ENCODE data around the gene CHTF18.

The CHTF18 gene

DNA sequence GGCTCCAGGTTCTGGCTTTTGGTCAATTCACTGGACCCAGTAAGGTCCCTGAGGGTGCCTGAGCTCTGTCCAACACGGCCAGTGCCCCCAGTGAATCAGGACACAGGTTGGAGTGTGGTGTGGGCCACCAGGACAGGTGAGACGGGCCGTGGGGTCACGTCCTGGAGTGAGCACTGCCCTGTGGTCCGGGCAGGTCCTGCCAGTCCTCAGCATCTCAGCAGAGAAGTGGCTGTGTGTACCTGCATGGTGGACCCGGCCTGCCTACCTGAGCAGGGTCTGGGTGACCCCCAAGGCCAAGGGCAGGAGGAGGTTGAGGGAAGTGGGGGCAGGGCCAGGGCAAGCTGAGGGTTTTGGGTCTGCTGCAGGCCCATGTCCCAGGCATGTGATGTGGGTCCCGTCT lies 14.0 kb downstream of the CHTF18 start:
- TF ChIP-seq, protein P1, sequence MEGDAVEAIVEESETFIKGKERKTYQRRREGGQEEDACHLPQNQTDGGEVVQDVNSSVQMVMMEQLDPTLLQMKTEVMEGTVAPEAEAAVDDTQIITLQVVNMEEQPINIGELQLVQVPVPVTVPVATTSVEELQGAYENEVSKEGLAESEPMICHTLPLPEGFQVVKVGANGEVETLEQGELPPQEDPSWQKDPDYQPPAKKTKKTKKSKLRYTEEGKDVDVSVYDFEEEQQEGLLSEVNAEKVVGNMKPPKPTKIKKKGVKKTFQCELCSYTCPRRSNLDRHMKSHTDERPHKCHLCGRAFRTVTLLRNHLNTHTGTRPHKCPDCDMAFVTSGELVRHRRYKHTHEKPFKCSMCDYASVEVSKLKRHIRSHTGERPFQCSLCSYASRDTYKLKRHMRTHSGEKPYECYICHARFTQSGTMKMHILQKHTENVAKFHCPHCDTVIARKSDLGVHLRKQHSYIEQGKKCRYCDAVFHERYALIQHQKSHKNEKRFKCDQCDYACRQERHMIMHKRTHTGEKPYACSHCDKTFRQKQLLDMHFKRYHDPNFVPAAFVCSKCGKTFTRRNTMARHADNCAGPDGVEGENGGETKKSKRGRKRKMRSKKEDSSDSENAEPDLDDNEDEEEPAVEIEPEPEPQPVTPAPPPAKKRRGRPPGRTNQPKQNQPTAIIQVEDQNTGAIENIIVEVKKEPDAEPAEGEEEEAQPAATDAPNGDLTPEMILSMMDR (conservative IDR thresholded peaks at IDR 0.05; ENCODE audit: low read length), result no peak
- H3K4me3 ChIP-seq (ENCODE audit: low read length), result no peak overlapping the region
- DNase-seq (ENCODE audit: low read depth), result no peak

DNA sequence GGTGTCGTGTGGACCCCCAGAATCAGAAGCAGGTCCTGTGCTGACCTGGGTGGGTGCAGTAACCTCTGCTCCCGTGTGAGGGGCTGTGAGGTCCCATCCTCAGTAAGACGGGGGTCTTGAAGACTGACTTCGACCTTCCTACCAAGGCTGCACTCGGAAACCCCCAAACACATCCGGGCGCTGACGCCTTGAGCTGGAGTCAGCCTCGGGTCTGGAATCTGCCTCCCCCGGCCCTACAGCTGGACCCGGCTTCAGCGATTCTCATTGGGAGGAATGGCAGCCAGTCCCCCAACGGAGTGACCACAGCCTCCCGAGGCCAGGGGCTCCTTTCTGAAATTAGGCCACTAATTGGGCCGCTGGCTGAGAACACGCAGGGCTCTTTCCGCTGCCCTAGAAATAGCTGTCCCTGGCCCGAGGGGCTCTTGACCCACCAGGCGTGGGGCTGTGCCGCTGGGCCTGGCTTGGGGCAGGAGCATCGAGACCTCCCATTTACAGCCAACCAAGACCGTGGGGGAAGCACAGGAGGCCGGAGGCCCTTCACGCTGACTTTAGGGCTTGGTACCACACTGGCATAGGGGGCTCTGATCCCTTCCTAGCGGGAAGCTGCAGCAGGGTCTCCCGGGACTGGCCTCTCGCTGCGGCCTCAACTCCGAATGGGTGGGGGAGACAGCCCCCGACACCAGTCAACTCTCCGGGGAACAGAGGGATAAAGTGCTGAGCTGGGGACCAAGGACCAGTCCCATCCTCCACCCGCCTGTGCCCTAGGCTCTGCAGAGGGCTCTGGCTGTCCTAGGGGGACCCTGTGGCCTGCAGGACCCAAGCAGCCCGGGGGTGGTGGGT lies 14.7 kb downstream of the CHTF18 start:
- TF ChIP-seq, protein P1 (conservative IDR thresholded peaks at IDR 0.05; ENCODE audit: low read length), result no peak
- no peak for DNase-seq (ENCODE audit: low read depth)
- H3K4me3 ChIP-seq (ENCODE audit: low read length), result no peak overlapping the region

DNA sequence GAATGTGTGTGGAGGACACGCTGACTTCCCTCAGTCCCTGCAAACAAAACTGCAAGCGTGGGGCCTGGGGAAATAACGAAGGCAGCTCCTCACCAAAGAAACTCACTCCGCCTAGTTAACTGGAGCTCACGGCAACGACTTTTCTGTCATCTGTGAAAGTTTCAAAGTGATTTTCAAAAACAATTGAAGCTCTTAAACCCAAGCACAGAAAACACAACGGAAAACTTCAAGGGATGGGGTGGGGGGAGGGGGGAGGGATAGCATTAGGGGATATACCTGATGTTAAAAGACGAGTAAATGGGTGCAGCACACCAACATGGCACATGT lies 15.3 kb downstream of the CHTF18 start:
- TF ChIP-seq, protein P1 (conservative IDR thresholded peaks at IDR 0.05; ENCODE audit: low read length), result no peak
- DNase-seq (ENCODE audit: low read depth), result no peak
- H3K4me3 ChIP-seq (ENCODE audit: low read length), result no peak overlapping the region

DNA sequence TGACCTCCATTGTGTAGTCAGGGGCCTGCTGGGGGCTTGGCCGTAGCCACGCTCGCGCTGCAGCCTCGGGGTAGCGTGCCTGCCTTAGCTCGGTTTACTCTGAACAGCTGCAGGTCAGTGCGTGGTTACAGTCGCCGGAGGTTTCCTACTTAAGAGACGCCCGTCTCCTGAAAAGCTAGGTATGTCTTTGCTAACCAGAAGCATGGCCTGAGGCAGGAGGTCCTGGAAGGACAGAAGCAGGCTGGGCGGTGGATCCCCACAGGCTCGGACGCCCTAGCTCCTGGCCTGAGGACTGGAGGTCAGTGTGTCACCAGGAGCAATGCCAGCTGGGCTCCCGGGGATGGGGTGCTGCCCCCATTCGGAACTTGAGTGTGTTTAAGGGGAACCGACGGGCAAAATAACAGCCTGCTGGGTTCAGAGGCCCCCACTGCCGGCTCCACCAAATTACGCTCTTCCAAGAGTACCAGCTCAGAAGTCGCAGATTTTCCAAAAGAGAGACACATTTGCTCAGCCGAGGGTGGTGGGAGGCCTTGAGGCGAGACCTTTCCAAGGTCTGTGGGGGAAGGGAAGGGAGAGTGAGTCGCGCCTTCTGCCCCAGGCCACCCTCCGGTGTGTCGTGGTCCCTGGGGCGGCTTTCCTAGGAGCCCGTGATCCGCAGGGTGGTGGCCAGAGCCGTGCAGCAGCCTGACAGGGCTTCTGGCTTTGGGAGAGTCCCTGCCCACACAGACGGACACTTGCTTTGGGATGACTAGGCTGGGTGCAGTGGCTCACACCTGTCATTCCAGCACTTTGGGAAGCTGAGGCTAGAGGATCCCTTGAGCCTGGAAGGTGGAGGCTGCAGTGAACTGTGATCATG lies 16.0 kb downstream of the CHTF18 start:
- DNase-seq (ENCODE audit: low read depth), result no peak
- TF ChIP-seq, protein P1 (conservative IDR thresholded peaks at IDR 0.05; ENCODE audit: low read length), result no peak
- H3K4me3 ChIP-seq (ENCODE audit: low read length), result no peak overlapping the region

DNA sequence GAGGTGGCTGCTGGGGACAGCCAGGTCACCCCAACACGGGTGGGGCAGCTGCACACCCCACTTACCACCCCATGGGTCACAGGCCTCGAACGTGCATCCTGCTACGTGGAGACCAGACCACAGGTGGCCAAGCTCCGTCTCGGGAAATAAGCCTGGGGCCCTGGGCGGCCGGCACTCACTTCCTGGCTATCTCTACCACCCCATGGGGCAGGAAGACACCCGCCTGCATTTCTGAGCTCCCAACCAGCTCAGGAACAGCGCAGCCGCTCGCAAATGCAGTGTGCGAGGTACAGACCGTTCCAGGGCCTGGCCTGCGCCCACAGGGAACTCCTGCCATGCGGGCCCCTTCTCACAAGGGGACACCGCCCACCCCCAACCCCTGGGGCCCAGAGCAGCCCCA lies 17.1 kb downstream of the CHTF18 start:
- DNase-seq (ENCODE audit: low read depth), result no peak
- TF ChIP-seq, protein P1 (conservative IDR thresholded peaks at IDR 0.05; ENCODE audit: low read length), result no peak
- no peak overlapping the region for H3K4me3 ChIP-seq (ENCODE audit: low read length)

DNA sequence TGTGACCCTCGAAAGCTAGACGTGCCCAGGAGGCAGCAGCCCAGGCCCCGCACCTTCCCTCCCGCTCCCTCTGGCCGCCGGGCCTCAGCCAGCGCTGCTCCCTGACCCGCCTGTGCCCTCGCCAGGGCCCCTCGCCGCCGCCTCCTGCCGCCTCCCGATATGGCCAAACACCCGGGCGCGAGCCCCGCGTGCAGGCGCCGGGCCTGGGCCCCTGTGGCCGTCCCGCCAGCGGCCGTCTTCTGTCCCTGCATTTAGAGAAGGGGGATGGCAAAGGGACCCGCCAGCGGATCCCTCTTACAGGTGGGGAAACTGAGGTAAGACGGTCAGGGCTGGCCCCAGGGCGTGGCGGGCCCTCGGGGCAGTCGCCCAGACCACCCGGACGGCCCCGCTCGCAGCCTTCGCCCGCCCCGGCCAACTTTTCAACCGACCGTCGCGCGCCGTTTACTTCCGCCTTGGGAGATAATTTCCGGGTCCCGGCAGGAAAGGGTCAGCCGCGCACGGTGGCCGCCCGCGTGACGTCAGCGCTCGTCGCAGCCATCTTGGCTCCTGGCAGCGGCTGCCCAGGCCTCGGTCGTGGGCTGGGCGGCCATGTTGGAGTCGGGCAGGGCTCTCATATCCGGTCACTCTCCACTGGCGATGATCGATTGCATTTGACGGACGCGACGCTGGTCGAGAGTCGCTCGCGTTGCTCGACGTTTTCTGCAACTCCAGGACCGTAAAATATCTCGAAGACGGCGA lies 19.1 kb downstream of the CHTF18 start:
- peak overlapping the region; percentile 77 for H3K4me3 ChIP-seq (ENCODE audit: low read length)
- TF ChIP-seq, protein P1 (conservative IDR thresholded peaks at IDR 0.05; ENCODE audit: low read length), result no peak
- peak; percentile 88 for DNase-seq (ENCODE audit: low read depth)
